LHCN-M2 (cell line): ENCODE data around the gene TBC1D22A. TPM values are rescaled to one million over a fixed set of nuclear protein-coding genes. Genes with fewer than 3 reads are reported as not detected.
"Not testable (repeated sequence)": the region's sequence is repeated elsewhere in the genome, so short reads cannot be mapped to it uniquely, and the experiment has no call there.

Experiments used
- DNase-seq: peaks from one replicate; pipeline ENCODE4 v3.0.0-alpha.2; 2012; ENCODE audit warnings: low read depth
- total RNA-seq: library from RNA; depleted of rRNA; stranded (reverse); fragments of >200 nt; gene quantifications from 2 replicates; pipeline ENCODE4 v1.2.3, GENCODE V29; 2014

The TBC1D22A gene
- total RNA-seq, 1 experiment from 2014 or later, result 13.1 TPM

GRCh38 chr22:46773076-46773475 is 10.6 kb downstream of the TBC1D22A start:
- no peak for DNase-seq

DNA sequence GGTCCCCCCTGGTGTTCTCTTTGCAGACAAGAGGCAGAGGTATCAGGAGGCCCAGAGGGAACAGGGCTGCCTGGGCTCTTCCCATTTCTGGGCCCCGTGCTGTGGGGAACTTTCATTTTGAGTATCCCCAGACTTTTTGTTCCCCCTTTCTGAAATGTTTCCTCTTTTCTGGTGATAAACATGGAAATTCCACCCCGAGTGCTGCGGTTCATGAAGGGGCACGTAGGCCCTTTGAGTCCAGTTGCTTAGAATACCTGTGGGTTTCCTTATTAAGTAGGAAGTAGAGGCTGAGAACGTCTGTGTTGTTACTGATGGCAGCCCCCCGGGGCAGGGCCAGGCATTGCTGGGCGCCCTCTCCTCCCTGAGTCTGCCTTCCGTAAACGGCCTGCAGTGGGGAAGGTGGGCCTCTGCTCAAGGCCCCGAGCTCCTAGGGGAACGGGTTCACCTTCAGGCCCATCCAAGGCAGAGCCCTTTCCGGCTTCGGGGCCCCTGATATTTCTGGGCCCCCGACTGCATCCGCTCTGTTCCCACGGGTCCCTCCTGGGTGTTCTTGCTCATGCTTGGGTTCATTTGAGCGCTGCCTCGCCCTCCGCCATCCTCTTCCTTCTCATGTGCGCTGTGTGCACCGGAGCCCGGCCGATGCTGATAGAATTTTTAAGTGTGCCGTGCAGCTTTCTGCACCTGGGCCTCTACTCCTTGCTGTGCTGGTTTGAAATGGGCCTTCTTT is 12.0 kb downstream of the TBC1D22A start:
- no peak for DNase-seq

DNA sequence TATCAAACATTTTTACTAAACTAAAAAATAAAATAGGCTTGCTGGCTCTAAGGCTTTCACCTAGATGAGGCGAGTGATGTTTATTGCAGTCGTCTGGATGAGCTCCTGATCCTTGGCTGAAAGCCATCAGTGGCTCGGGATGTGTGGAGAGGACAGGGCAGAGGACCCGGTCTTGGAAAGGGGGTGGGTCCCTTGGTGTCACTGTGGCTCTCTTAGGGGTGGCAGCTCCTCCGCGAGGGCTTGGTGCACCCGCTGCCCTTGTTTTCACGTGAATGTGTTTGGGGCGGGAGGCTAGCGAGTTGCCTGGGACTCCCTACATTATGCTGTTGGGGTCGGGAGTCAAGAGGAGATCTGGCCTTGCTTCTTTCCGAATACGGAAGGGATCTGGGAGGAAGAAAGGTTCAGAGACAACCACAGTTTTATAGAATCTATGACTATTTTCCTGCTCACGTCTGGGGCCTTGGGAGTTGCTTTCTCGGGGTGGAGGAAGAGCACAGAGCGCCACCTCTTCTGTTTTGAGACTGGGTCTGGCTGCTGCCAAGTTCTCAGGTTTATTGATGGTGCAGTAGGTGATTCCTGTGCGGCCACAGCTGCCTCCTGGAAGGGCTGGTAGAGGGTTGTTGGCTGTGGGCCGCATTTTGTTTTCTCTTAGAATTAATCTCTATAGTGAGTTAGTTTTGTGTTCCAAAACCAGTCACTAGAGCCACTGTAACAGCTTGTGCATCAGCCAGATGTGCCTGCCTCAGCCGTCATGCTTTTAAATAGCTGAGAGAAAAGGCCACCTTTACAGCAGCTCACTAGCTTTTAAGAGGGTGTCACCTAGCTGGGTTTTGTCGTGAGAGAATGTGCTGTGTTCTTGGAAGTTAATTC is 12.8 kb downstream of the TBC1D22A start:
- no peak for DNase-seq

GRCh38 chr22:46775850-46776826 is 13.7 kb downstream of the TBC1D22A start:
- no peak for DNase-seq

GRCh38 chr22:46776876-46777608 is 14.6 kb downstream of the TBC1D22A start:
- DNase-seq, result no peak

DNA sequence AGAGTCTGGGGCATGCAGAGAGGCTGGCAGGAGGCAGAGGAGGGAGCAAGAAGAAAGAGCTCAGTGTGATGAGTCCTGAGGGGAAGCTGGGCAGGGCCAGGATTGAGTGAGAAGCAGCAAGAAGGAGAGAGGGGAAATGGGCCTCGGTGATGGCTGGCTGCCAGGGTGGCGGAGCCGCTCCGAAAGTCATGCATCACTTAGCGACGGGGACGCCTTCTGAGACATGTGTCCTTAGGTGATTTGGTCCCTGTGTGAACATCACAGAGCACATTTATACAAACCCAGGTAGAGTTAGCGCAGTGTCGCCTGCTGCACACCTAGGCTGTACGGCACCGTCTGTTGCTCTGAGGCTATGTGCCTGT is 15.1 kb downstream of the TBC1D22A start:
- no peak for DNase-seq

GRCh38 chr22:46779023-46779422 is 16.6 kb downstream of the TBC1D22A start:
- DNase-seq, result no peak

- no peak for DNase-seq
Observed at GRCh38 chr22:46779651-46780050, 17.2 kb downstream of the TBC1D22A start.

DNA sequence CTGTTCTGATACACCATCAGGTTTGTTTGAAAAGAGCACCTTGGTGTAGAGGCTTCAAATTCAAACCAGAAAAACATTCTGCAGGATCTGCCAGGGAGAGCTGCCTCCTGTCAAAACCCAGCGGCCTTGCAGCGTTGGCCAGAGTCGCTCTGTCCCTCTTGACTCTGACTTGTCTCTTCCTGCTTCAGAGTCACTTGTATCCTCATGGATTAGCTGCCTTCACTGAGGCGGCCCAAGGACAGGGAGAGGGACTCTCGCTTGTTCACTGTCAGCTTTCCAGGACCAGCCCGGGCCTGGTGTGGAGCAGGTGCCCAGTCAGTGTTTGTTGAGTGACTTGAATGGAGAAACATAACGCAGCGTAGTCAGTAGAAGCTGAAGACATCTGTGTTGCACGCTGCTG is 18.0 kb downstream of the TBC1D22A start:
- no peak for DNase-seq

DNA sequence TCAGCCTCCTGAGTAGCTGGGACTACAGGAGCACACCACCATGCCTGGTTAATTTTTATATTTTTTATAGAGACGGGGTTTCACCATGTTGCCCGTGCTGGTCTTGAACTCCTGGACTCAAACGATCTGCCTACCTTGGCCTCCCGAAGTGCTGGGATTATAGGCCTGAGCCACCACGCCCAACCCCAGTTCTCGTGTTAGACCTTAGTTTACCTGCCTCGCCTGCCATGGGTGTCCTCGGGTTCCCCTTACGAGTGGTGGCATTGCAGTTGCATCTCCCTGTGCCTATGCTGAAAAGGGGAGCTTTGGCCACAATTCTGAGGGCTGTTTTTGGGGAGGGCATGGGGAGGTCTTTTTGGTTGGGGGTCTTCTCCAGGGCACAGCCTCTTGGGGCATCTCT is 18.8 kb downstream of the TBC1D22A start:
- no peak for DNase-seq

DNA sequence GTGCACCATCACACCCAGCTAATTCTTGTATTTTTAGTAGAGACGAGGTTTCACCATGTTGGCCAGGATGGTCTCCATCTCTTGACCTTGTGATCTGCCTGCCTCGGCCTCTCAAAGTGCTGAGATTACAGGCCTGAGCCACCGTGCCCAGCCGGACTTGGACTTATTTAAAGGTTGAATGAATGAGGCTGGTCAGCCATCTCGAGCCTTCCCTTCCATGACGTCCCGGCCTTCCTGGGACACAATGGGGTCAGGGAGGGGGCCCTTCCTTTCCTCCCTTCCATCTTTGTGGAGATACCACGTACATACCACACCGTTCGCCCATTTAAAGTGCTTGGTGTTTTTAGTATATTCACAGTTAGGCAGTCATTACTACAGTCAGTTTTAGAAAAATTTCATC is 19.8 kb downstream of the TBC1D22A start:
- DNase-seq, result not testable (repeated sequence)

- no peak for DNase-seq
Observed at GRCh38 chr22:46783721-46784120, 21.3 kb downstream of the TBC1D22A start.

DNA sequence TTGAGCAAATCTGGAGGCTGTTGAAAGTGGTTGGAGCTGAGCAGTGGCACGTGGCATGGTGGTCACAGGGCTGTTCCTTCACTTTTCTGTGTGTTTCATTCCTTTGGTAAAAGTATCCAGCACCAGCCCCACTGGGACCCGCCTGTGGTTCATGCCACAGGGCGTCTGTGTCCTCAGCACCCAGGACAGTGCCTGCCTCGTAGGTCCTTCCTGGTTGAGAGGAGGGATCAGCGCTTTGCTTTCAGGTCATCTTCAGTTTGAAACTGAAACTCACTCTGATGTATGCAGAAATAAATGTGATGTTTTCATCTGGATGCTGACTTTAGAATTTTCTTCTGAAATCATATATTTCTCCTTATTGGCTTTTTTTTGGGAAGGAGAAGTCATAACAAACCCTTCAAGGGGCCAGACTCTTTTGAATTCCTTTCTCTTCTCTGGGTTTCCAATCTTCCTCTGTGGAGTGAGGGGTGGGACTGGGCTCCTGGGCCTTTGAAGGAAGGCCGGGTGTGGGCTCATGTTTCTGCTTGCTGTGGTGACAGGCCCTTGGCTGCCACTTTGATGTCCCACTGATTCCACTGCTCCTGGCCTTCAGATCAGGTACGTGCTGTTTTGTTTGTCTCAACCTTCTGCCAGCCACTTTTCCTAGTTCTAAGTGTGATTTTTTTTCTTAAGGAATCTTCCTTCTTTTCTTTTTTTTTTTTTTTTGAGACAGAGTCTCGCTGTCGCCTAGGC is 26.2 kb downstream of the TBC1D22A start:
- no peak for DNase-seq

GRCh38 chr22:46789992-46790391 is 27.5 kb downstream of the TBC1D22A start:
- no peak for DNase-seq

DNA sequence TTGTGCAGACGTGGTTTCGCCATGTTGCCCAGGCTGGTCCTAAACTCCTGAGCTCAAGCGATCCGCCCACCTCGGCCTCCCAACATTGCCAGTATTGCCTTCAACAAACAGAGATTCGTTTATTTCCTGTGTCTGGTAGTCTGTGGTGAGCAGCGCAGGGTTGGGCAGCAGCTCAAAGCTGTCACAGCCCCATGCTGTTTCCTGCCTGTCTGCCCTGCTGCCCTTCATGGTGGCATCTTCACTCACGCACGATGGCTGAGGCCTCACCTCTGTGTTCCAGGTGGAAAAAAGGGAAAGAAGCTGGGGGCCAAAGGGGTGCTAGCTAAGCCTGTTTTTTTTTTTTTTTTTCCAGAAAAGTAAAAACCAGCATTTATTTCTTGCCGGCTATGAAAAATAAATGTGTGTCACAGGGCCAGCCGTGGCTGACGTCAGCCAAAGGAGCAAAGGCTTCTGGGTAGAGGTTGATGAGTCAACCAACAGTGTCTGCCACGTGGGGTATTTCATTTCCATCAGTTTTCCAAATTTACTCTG is 28.8 kb downstream of the TBC1D22A start:
- peak; percentile 71 for DNase-seq

GRCh38 chr22:46792061-46792796 is 29.8 kb downstream of the TBC1D22A start:
- DNase-seq, result no peak

DNA sequence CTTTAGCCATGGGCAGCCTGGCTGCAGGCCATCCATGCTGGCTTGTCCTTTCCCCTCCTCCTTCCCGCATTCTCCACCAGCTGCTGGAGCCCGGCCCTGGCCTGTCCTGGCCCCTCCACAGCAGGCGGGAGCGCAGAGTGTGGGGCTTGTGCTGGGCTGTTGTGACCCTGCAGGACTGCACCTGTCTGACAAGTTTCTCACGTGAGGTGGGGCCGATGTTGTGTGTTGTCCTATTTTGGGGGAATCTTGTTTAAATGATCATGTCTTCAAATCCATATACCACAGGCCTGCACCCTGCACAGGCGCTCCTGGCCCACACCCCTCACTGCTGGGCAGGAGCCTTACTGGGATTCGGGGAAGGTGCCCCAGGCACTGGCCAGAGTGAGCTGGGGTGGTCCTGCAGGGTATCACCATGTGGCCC is 30.4 kb downstream of the TBC1D22A start:
- no peak for DNase-seq

GRCh38 chr22:46793497-46793896 is 31.0 kb downstream of the TBC1D22A start:
- DNase-seq, result no peak

DNA sequence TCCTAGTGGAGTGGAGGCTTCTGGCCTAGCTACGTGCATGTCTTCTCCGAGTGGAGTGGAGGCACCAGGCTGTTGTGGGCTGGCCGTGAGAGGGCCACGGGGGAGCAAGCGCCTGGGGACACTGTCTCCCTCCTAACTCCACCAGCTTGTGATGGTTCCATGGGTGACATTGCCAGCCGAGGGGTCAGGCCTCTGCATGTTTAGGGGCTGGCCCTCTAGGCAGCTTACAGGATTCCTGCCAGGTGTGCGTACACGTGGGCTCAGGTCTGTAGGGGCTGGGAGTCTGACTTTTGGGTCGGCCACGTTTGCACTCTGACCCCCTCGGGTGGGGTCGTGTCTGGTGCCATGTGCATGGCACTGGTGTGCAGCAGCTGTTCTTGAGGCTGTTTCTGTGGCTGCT is 31.6 kb downstream of the TBC1D22A start:
- no peak for DNase-seq
